Ishikawa (cell line): ENCODE data around the gene CRTC2.

Experiments used
- CREB1 ChIP-seq: IDR thresholded peaks from 2 replicates; pipeline ENCODE4 v1.6.1; 2012; ENCODE audit warnings: low read depth
- EGR1 ChIP-seq: IDR thresholded peaks from 2 replicates; pipeline ENCODE4 v1.6.1; 2012
- EP300 ChIP-seq: IDR thresholded peaks from 2 replicates; pipeline ENCODE4 v1.6.1; 2012; ENCODE audit warnings: borderline replicate concordance
- FOXM1 ChIP-seq: IDR thresholded peaks from 2 replicates; pipeline ENCODE4 v1.6.1; 2012; ENCODE audit warnings: low read depth, borderline replicate concordance
- NFIC ChIP-seq: IDR thresholded peaks from 2 replicates; pipeline ENCODE4 v1.6.1; 2012
- RAD21 ChIP-seq: IDR thresholded peaks from 2 replicates; pipeline ENCODE4 v1.6.1; 2012; ENCODE audit warnings: low read depth
- TAF1 ChIP-seq: IDR thresholded peaks from 2 replicates; pipeline ENCODE4 v1.6.1; 2012; ENCODE audit warnings: low read depth, mild to moderate bottlenecking
- TCF12 ChIP-seq: IDR thresholded peaks from 2 replicates; pipeline ENCODE4 v1.6.1; 2012; ENCODE audit warnings: low read depth
- TEAD4 ChIP-seq: IDR thresholded peaks from 2 replicates; pipeline ENCODE4 v1.6.1; 2012
- YY1 ChIP-seq: IDR thresholded peaks from 2 replicates; pipeline ENCODE4 v1.6.1; 2012; ENCODE audit warnings: low read depth
- ZBTB7A ChIP-seq: IDR thresholded peaks from 2 replicates; pipeline ENCODE4 v1.6.1; 2012; ENCODE audit warnings: low read depth
- TF ChIP-seq, protein P1 (sequence below): IDR thresholded peaks from 2 replicates; pipeline ENCODE4 v1.6.1; 2012
- TF ChIP-seq, protein P2 (sequence below): IDR thresholded peaks from 2 replicates; pipeline ENCODE4 v1.6.1; 2012
- TF ChIP-seq, protein P3 (sequence below): IDR thresholded peaks from 2 replicates; pipeline ENCODE4 v1.6.1; 2012; ENCODE audit warnings: low read depth, mild to moderate bottlenecking

Gene CRTC2

DNA sequence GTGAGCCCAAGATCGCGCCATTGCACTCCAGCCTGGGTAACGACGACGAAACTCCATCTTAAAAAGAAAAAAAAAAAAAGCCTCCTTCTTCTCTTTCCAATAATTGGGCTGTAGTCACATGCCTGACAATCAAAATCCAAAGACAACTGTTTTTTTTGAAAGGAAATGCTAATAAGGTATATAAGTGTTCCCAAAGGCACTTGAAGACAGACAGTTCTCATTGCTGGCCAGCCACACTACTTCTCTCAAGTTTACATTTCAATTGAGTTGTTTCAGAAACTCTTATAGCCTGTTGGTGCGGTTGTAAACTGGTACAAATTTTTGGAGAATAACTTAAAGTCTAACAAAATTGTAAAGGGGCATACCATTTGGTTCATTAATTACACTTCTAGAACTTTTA is 58.9 kb downstream of the CRTC2 start:
- TF ChIP-seq FOXM1 (no peak), CREB1 (no peak), TCF12 (no peak), ZBTB7A (no peak), EGR1 (no peak), RAD21 (no peak), YY1 (no peak), EP300 (no peak), TEAD4 (no peak), TAF1 (no peak), NFIC (no peak)
- TF ChIP-seq, protein P1, sequence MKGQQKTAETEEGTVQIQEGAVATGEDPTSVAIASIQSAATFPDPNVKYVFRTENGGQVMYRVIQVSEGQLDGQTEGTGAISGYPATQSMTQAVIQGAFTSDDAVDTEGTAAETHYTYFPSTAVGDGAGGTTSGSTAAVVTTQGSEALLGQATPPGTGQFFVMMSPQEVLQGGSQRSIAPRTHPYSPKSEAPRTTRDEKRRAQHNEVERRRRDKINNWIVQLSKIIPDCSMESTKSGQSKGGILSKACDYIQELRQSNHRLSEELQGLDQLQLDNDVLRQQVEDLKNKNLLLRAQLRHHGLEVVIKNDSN: no peak
- TF ChIP-seq, protein P2, sequence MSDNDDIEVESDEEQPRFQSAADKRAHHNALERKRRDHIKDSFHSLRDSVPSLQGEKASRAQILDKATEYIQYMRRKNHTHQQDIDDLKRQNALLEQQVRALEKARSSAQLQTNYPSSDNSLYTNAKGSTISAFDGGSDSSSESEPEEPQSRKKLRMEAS: no peak
- TF ChIP-seq, protein P3, sequence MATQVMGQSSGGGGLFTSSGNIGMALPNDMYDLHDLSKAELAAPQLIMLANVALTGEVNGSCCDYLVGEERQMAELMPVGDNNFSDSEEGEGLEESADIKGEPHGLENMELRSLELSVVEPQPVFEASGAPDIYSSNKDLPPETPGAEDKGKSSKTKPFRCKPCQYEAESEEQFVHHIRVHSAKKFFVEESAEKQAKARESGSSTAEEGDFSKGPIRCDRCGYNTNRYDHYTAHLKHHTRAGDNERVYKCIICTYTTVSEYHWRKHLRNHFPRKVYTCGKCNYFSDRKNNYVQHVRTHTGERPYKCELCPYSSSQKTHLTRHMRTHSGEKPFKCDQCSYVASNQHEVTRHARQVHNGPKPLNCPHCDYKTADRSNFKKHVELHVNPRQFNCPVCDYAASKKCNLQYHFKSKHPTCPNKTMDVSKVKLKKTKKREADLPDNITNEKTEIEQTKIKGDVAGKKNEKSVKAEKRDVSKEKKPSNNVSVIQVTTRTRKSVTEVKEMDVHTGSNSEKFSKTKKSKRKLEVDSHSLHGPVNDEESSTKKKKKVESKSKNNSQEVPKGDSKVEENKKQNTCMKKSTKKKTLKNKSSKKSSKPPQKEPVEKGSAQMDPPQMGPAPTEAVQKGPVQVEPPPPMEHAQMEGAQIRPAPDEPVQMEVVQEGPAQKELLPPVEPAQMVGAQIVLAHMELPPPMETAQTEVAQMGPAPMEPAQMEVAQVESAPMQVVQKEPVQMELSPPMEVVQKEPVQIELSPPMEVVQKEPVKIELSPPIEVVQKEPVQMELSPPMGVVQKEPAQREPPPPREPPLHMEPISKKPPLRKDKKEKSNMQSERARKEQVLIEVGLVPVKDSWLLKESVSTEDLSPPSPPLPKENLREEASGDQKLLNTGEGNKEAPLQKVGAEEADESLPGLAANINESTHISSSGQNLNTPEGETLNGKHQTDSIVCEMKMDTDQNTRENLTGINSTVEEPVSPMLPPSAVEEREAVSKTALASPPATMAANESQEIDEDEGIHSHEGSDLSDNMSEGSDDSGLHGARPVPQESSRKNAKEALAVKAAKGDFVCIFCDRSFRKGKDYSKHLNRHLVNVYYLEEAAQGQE: no peak
